HEK293T (cell line): ENCODE results near the gene FHOD3.

ENCODE experiments used
- CTBP1 ChIP-seq: fragments of 450-650 bp; IDR thresholded peaks from 2 replicates; pipeline ENCODE4 v1.6.1; 2016; ENCODE audit warnings: borderline replicate concordance
- FOXK2 ChIP-seq: fragments of 450-650 bp; IDR thresholded peaks from 2 replicates; pipeline ENCODE4 v1.6.1; 2016; ENCODE audit warnings: mild to moderate bottlenecking
- FOXM1 ChIP-seq: fragments of 450-650 bp; IDR thresholded peaks from 2 replicates; pipeline ENCODE4 v1.6.1; 2017; ENCODE audit warnings: mild to moderate bottlenecking, borderline replicate concordance
- LEF1 ChIP-seq: fragments of 450-650 bp; IDR thresholded peaks from 2 replicates; pipeline ENCODE4 v1.6.1; 2017; ENCODE audit warnings: mild to moderate bottlenecking, borderline replicate concordance
- SP1 ChIP-seq: fragments of 450-650 bp; IDR thresholded peaks from 2 replicates; pipeline ENCODE4 v1.6.1; 2017
- SUZ12 ChIP-seq: fragments of 450-650 bp; IDR thresholded peaks from 2 replicates; pipeline ENCODE4 v1.6.1; 2016; ENCODE audit warnings: mild to moderate bottlenecking

DNA sequence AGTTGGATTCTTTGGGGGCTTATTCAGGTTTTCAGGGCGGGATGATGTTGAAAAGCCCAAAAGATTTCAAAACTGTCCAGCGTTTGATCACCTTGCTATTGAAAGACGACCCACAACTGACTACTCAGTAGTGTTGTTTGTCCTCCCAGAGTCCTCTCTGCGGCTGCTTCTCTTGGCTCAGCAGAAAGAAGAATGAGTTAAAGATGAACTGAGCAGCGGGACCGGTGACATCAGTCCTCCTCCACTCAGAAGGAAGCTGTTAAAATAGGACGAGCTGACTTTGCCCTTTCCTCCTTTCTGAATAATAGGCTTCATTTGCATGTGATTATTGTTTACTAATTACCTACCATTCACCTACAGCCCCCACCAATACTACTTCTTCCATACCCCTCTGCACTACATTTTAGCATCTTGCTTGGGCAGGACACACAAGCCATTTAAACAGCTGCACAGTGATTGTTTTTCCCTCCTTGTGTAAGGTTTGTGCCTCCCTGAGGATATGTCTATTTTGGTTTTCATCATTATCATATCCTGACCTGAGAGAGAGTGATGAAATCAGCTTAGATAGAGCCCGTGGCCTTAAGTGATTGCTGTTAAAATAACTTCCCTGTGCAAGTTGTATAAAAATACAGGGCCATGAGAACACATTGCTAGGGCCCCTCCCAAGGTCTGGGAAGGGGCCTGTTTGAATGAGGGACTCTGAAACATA lies 261.8 kb downstream of the FHOD3 start:
- TF ChIP-seq SUZ12: no peak
- TF ChIP-seq FOXM1: no peak
- no peak for TF ChIP-seq SP1
- TF ChIP-seq LEF1: no peak
- TF ChIP-seq FOXK2: no peak
- TF ChIP-seq CTBP1: no peak
